ENCODE measurements around the gene TMEM44.

TMEM44 gene

DNA sequence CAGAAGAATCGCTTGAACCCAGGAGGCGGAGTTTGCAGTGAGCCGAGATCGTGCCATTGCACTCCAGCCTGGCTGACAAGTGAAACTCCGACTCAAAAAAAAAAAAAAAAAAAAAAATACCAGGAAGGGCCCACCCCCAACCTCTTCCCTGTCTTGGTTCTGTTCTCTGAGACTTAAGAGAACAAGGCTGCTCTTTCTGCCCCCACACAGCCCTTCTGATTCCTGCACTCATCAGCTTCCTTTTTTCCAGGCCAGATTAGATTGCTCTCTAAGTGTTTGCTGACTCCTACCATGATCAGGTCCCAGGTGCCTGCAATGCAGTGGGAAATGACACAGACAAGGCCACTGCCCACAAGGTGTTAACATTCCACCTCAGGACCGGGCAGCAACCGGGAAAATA, 13.0 kb downstream of the TMEM44 start:
- Mint-ChIP-seq H3K27ac (no peak overlapping the region), H3K4me3 (no peak overlapping the region), H3K36me3 (ENCODE audit: low read depth) (peaks cover 27% of the 10 kb centered on the region), H3K4me1 (peaks cover 11% of the 10 kb centered on the region), H3K27me3 (ENCODE audit: low read depth) (no peaks in the 10 kb centered on the region), H3K9me3 (no peaks in the 10 kb centered on the region)
- TF ChIP-seq, protein P1, sequence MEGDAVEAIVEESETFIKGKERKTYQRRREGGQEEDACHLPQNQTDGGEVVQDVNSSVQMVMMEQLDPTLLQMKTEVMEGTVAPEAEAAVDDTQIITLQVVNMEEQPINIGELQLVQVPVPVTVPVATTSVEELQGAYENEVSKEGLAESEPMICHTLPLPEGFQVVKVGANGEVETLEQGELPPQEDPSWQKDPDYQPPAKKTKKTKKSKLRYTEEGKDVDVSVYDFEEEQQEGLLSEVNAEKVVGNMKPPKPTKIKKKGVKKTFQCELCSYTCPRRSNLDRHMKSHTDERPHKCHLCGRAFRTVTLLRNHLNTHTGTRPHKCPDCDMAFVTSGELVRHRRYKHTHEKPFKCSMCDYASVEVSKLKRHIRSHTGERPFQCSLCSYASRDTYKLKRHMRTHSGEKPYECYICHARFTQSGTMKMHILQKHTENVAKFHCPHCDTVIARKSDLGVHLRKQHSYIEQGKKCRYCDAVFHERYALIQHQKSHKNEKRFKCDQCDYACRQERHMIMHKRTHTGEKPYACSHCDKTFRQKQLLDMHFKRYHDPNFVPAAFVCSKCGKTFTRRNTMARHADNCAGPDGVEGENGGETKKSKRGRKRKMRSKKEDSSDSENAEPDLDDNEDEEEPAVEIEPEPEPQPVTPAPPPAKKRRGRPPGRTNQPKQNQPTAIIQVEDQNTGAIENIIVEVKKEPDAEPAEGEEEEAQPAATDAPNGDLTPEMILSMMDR (IDR thresholded peaks at IDR 0.05; ENCODE audit: unreplicated experiment in 3 of 3), result no peak

GRCh38 chr3:194619741-194620140, 13.5 kb downstream of the TMEM44 start:
- Mint-ChIP-seq H3K4me3 (no peak overlapping the region), H3K27ac (no peak overlapping the region), H3K27me3 (ENCODE audit: low read depth) (no peaks in the 10 kb centered on the region), H3K4me1 (peaks cover 11% of the 10 kb centered on the region), H3K36me3 (ENCODE audit: low read depth) (peaks cover 24% of the 10 kb centered on the region), H3K9me3 (no peaks in the 10 kb centered on the region)
- TF ChIP-seq, protein P1 (IDR thresholded peaks at IDR 0.05; ENCODE audit: unreplicated experiment in 3 of 3), result no peak

DNA sequence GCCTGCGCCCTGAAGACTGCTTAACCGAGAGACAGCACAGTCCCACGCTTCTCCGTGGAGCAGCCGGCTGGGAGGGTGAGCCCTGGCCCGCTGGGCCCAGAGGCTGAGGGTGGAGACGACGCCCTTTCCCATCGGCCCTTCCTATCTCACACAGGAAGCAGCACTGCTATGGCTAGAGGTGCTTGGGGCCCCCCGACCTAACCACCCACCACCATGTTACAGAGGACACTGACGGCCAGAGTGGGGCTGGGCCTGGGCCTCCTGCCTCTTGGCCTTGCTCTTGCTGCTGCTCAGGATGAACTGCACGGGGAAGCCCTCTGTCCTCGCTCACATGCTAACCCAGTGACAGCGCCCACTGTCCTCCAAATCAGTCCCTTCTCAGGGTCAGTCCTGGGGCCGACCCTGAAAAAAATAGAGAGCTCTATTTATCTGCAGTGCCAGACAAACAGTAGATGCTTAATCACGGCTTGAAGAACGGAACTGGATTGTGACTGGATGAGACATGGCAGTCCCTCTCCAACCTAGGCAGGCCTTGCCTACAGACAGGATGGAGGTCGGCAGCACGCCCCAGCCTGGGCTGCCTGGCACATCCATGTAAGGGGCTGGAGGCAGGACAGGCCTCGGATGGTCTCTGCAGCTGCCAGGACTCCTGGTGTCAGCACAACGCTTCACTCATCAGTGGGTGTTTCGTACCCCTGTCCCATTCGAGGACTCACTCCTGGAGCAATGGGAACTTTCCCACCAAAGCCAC, 14.2 kb downstream of the TMEM44 start:
- Mint-ChIP-seq H3K4me1 (peaks cover 9% of the 10 kb centered on the region), H3K27me3 (ENCODE audit: low read depth) (no peaks in the 10 kb centered on the region), H3K9me3 (no peaks in the 10 kb centered on the region), H3K4me3 (no peak overlapping the region), H3K36me3 (ENCODE audit: low read depth) (peaks cover 31% of the 10 kb centered on the region), H3K27ac (no peak overlapping the region)
- TF ChIP-seq, protein P1 (IDR thresholded peaks at IDR 0.05; ENCODE audit: unreplicated experiment in 3 of 3), result no peak

DNA sequence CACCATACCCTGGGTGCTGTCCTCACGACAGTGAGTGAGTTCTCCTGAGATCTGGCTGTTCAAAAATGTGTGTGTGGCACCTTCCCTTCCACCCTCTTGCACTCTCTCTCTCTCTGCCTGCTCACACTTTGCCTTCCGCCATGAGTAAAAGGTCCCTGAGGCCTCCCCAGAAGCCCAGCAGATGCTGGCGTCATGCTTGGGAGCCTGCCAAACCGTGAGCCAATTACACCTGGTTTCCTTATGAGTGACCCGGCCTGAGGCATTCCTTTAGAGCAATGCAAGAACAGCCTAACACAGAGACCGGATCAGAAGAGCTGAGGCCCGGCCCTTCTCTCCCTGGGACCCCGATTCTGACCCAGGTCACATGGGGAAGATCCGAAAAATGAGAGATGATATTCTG, 15.4 kb downstream of the TMEM44 start:
- no peak overlapping the region for H3K27ac Mint-ChIP-seq
- H3K36me3 Mint-ChIP-seq (ENCODE audit: low read depth), result peaks cover 24% of the 10 kb centered on the region
- TF ChIP-seq, protein P1 (IDR thresholded peaks at IDR 0.05; ENCODE audit: unreplicated experiment in 3 of 3), result no peak
- H3K9me3 Mint-ChIP-seq, result no peaks in the 10 kb centered on the region
- H3K4me1 Mint-ChIP-seq, result peaks cover 2% of the 10 kb centered on the region
- H3K27me3 Mint-ChIP-seq (ENCODE audit: low read depth), result no peaks in the 10 kb centered on the region
- H3K4me3 Mint-ChIP-seq, result no peak overlapping the region

DNA sequence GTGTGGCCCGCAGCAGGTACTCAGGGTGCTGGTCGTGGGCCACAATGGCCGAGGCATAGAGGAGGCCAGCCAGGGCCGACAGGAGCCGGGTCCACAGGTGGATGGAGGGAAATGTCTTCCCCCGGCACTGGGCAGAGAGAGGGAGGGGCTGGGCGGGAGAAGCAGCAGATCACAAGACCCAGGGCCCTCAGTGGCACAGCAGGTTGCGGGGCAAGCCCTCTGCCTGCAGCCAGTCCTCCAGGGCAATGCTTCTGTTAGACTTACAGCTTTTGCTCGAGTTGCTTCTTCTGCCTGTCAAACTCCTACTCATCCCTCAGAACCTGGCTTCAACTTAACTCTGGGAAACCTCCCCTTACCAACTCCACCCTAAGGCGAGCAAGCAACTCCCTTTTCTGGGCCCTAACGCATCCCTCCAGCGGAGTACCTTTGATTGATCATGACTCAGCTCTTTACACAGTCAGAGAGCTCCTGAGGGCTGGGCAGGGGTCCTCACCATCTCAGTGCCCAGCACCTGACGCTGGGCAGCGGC, 16.0 kb downstream of the TMEM44 start:
- Mint-ChIP-seq H3K36me3 (ENCODE audit: low read depth) (peaks cover 26% of the 10 kb centered on the region), H3K27me3 (ENCODE audit: low read depth) (no peaks in the 10 kb centered on the region), H3K27ac (no peak overlapping the region), H3K9me3 (no peaks in the 10 kb centered on the region), H3K4me3 (no peak overlapping the region), H3K4me1 (no peaks in the 10 kb centered on the region)
- TF ChIP-seq, protein P1 (IDR thresholded peaks at IDR 0.05; ENCODE audit: unreplicated experiment in 3 of 3), result no peak

- Mint-ChIP-seq H3K9me3 (no peaks in the 10 kb centered on the region), H3K27ac (no peak overlapping the region), H3K36me3 (ENCODE audit: low read depth) (peaks cover 29% of the 10 kb centered on the region), H3K27me3 (ENCODE audit: low read depth) (no peaks in the 10 kb centered on the region), H3K4me1 (no peaks in the 10 kb centered on the region), H3K4me3 (no peak overlapping the region)
- TF ChIP-seq, protein P1 (IDR thresholded peaks at IDR 0.05; ENCODE audit: unreplicated experiment in 3 of 3), result no peak
Measured at GRCh38 chr3:194615226-194615625, 18.0 kb downstream of the TMEM44 start.
